ENCODE data around the gene KCNA5.

GRCh38 chr12:5088586-5089264 lies 45.0 kb downstream of the KCNA5 start:
- TF ChIP-seq, protein P1, sequence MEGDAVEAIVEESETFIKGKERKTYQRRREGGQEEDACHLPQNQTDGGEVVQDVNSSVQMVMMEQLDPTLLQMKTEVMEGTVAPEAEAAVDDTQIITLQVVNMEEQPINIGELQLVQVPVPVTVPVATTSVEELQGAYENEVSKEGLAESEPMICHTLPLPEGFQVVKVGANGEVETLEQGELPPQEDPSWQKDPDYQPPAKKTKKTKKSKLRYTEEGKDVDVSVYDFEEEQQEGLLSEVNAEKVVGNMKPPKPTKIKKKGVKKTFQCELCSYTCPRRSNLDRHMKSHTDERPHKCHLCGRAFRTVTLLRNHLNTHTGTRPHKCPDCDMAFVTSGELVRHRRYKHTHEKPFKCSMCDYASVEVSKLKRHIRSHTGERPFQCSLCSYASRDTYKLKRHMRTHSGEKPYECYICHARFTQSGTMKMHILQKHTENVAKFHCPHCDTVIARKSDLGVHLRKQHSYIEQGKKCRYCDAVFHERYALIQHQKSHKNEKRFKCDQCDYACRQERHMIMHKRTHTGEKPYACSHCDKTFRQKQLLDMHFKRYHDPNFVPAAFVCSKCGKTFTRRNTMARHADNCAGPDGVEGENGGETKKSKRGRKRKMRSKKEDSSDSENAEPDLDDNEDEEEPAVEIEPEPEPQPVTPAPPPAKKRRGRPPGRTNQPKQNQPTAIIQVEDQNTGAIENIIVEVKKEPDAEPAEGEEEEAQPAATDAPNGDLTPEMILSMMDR (IDR thresholded peaks at IDR 0.05; ENCODE audit: insufficient read depth, low read length, poor library complexity, severe bottlenecking): no peak
- TF ChIP-seq EZH2phosphoT487 (conservative IDR thresholded peaks at IDR 0.05; ENCODE audit: low read length): no peak
